EH (cell line): ENCODE results near the gene FERD3L.
A peak's percentile ranks its signal among the peaks of the same experiment; 100 is the strongest.
"Not testable (repeated sequence)": the region's sequence is repeated elsewhere in the genome, so short reads cannot be mapped to it uniquely, and the experiment has no call there.

Experiments used
- DNase-seq: peaks from one replicate; pipeline ENCODE4 v3.0.0-alpha.2; 2015; ENCODE audit warnings: low read depth

Gene FERD3L

GRCh38 chr7:19144661-19145433, at the start of gene FERD3L:
FERD3L (minus strand) TSS chr7:19145421; CDS start chr7:19145362, 59 bp downstream.
- DNase-seq: no peak

- DNase-seq: not testable (repeated sequence)
Measured at GRCh38 chr7:19194417-19194816, 49.2 kb upstream of the FERD3L start.

- DNase-seq: no peak
Measured at GRCh38 chr7:19181634-19182033, 36.4 kb upstream of the FERD3L start.

- DNase-seq: no peak
Measured at GRCh38 chr7:19178595-19178994, 33.4 kb upstream of the FERD3L start.

- DNase-seq: no peak
Measured at GRCh38 chr7:19177269-19177668, 32.0 kb upstream of the FERD3L start.

- no peak for DNase-seq
Measured at GRCh38 chr7:19175241-19175640, 30.0 kb upstream of the FERD3L start.

GRCh38 chr7:19161671-19162070, 16.4 kb upstream of the FERD3L start:
- no peak for DNase-seq

- DNase-seq: peak; percentile 22
Measured at GRCh38 chr7:19146699-19147098, 1.5 kb upstream of the FERD3L start.

GRCh38 chr7:19145434-19146115, 354 bp upstream of the FERD3L start:
- no peak for DNase-seq

- no peak for DNase-seq
Measured at GRCh38 chr7:19143881-19144574, 1.2 kb downstream of the FERD3L start.

- no peak for DNase-seq
Measured at GRCh38 chr7:19139706-19140327, 5.4 kb downstream of the FERD3L start.

GRCh38 chr7:19133886-19134285, 11.3 kb downstream of the FERD3L start:
- no peak for DNase-seq

- no peak for DNase-seq
Measured at GRCh38 chr7:19133390-19133789, 11.8 kb downstream of the FERD3L start.

- no peak for DNase-seq
Measured at GRCh38 chr7:19128856-19129255, 16.4 kb downstream of the FERD3L start.

GRCh38 chr7:19121977-19122588, 23.1 kb downstream of the FERD3L start:
- peak; percentile 59 for DNase-seq

- DNase-seq: no peak
Measured at GRCh38 chr7:19119870-19120486, 25.2 kb downstream of the FERD3L start.

GRCh38 chr7:19119372-19119771, 25.8 kb downstream of the FERD3L start:
- no peak for DNase-seq

- peak; percentile 28 for DNase-seq
Measured at GRCh38 chr7:19118636-19119371, 26.4 kb downstream of the FERD3L start.

GRCh38 chr7:19117870-19118608, 27.2 kb downstream of the FERD3L start:
- peak; percentile 52 for DNase-seq
